ENCODE data around the gene UFL1.
"Not testable (repeated sequence)": the region's sequence is repeated elsewhere in the genome, so short reads cannot be mapped to it uniquely, and the experiment has no call there.

The UFL1 gene

DNA sequence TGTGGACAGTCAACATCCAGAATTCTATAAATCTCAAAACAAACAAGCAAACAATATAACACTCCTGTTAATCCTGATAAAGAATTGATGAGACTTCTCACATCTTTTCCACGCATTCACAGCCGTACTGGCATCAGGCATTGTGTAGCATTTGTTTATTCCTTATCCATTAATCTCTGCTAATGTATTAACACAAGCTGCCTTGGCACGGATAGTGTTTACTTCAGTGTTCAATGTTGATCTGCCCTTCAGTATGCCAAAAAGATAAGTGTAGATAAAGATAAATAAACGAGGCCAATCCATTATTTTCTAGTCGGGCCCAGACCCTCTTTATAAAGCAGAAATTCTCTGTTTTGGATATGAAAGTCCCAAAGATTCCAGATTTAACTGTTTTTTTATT lies 16.1 kb downstream of the UFL1 start:
- in situ Hi-C loops (cut with MboI; ENCODE audit: low pct_unique_long_range_greater_than_20kb, low sequenced_read_pairs, unreplicated experiment) = loop anchor here (25.0 kb wide), 1 partner anchor 525 kb away; no protein-coding TSS in a partner anchor
- no peak for DNase-seq (ENCODE audit: low spot score)
- TF ChIP-seq CTCF (IDR thresholded peaks at IDR 0.05; ENCODE audit: extremely low read depth, insufficient read depth, missing control alignments) = no peak

- DNase-seq (ENCODE audit: low spot score) = no peak
- TF ChIP-seq CTCF (IDR thresholded peaks at IDR 0.05; ENCODE audit: extremely low read depth, insufficient read depth, missing control alignments) = peak; percentile 46
- in situ Hi-C loops (cut with MboI; ENCODE audit: low pct_unique_long_range_greater_than_20kb, low sequenced_read_pairs, unreplicated experiment) = loop anchor here (25.0 kb wide), 1 partner anchor 520 kb away; no protein-coding TSS in a partner anchor
These were observed 21.1 kb downstream of the UFL1 start for GRCh38 chr6:96542702-96543101.

DNA sequence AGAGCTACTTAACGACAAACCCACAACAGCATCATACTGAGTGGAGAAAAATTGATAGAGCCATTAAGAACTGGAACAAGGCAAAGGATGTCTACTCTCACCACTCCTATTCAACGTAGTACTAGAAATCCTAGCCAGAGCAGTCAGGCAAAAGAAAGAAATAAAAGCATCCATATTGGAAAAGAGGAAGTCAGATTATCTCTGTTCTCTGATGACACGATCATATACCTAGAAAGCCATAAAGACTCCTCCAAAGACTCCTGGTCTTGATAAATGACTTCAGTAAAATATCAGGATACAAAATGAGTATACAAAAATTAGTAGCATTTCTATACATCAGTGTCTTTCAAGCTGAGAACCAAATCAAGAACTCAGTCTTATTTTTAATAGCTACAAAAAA lies 24.3 kb downstream of the UFL1 start:
- DNase-seq (ENCODE audit: low spot score) = no peak
- in situ Hi-C loops (cut with MboI; ENCODE audit: low pct_unique_long_range_greater_than_20kb, low sequenced_read_pairs, unreplicated experiment) = loop anchor here (25.0 kb wide), 1 partner anchor 516 kb away; no protein-coding TSS in a partner anchor
- TF ChIP-seq CTCF (IDR thresholded peaks at IDR 0.05; ENCODE audit: extremely low read depth, insufficient read depth, missing control alignments) = no peak

DNA sequence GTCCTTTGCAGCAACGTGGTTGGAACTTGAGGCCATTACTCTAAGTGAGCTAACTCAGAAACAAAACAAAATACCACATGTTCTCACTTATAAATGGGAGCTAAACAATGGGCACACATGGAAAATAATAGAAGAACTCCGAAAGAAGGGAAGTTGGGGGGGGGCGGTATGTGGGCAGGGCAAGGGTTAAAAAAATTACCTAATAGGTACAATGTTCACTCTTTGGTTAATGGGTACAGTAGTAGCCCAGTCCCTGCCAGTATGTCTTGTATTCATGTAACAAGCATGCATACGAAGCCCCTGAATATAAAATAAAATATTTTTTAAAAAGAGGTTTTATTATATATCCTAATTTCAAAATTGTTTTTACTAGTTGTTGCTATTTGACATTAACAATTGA lies 26.0 kb downstream of the UFL1 start:
- in situ Hi-C loops (cut with MboI; ENCODE audit: low pct_unique_long_range_greater_than_20kb, low sequenced_read_pairs, unreplicated experiment) = loop anchor here (25.0 kb wide), 1 partner anchor 515 kb away; no protein-coding TSS in a partner anchor
- no peak for TF ChIP-seq CTCF (IDR thresholded peaks at IDR 0.05; ENCODE audit: extremely low read depth, insufficient read depth, missing control alignments)
- DNase-seq (ENCODE audit: low spot score) = no peak

DNA sequence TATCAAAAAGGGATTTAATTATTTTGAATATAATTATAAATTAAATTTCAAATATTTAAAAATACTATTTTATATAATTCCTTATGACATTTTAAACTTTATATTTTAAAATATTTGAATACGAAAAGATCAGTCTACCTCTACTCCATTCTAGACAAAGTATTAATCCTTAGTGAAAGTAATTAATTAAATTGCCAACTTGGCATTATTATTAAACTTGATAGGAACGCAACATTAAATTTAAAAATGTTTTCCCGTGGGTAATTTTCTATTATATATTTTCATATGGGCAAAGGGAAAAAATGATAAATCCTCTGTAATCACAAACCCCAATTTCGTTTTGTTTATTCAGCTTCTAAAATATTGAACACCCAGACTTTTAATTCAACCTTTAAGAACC lies 33.0 kb downstream of the UFL1 start:
- DNase-seq (ENCODE audit: low spot score) = no peak
- in situ Hi-C loops (cut with MboI; ENCODE audit: low pct_unique_long_range_greater_than_20kb, low sequenced_read_pairs, unreplicated experiment) = no loop called here
- TF ChIP-seq CTCF (IDR thresholded peaks at IDR 0.05; ENCODE audit: extremely low read depth, insufficient read depth, missing control alignments) = no peak

DNA sequence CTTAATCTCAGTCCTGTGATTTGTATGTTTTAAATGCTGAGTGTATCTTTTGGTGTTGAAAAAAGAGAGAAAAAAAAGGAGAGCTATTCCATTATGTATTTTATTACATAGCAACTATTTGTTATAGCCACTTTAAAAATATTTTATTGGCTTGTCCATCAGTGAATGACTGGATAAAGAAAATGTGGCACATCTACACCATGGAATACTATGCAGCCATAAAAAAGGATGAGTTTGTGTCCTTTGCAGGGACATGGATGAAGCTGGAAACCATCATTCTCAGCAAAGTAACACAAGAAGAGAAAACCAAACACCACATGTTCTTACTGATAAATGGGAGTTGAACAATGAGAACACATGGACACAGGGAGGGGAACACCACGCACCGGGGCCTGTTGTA lies 38.1 kb downstream of the UFL1 start:
- in situ Hi-C loops (cut with MboI; ENCODE audit: low pct_unique_long_range_greater_than_20kb, low sequenced_read_pairs, unreplicated experiment); DNase-seq (ENCODE audit: low spot score): not testable (repeated sequence)

GRCh38 chr6:96562886-96563285 lies 41.3 kb downstream of the UFL1 start, which contains the start of gene FHL5:
Gene FHL5 (plus strand): TSS chr6:96563128. CDS start chr6:96603614, 40,486 bp downstream.
- no peak for TF ChIP-seq CTCF (IDR thresholded peaks at IDR 0.05; ENCODE audit: extremely low read depth, insufficient read depth, missing control alignments)
- no peak for DNase-seq (ENCODE audit: low spot score)
- in situ Hi-C loops (cut with MboI; ENCODE audit: low pct_unique_long_range_greater_than_20kb, low sequenced_read_pairs, unreplicated experiment) = no loop called here
